PFSK-1 (cell line): Measurements from ENCODE around the gene CCR3.

Source experiments
- FOXP2 ChIP-seq: optimal IDR thresholded peaks from 2 replicates; pipeline ENCODE3; 2011; ENCODE audit warnings: borderline replicate concordance, control low read depth, inconsistent platforms; ENCODE audit not compliant: insufficient read depth; ENCODE audit errors: extremely low read length, extremely low read depth
- POLR2AphosphoS5 ChIP-seq: IDR thresholded peaks from 2 replicates; pipeline ENCODE4 v1.6.1; 2012; ENCODE audit warnings: low read depth, mild to moderate bottlenecking, control low read depth, low read length, moderate library complexity
- REST ChIP-seq, 2 experiments: IDR thresholded peaks; 2 replicates each; pipeline versions ENCODE4 v1.6.1 to v1.8.0; 2011 to 2012; ENCODE audit warnings: low read depth in 2 of 2, low read length in 2 of 2, control low read depth in 1 of 2, inconsistent platforms in 1 of 2, mild to moderate bottlenecking in 1 of 2, moderate library complexity in 1 of 2; ENCODE audit not compliant: insufficient read depth in 1 of 2
- SIN3A ChIP-seq: IDR thresholded peaks from 2 replicates; pipeline ENCODE4 v1.6.1; 2012; ENCODE audit warnings: mild to moderate bottlenecking, low read length, moderate library complexity, borderline replicate concordance; ENCODE audit not compliant: insufficient read depth
- TAF1 ChIP-seq: IDR thresholded peaks from 2 replicates; pipeline ENCODE4 v1.6.1; 2012; ENCODE audit warnings: low read length, control low read depth, borderline replicate concordance; ENCODE audit not compliant: insufficient read depth

CCR3 gene

GRCh38 chr3:46221938-46222337, 20.3 kb upstream of the CCR3 start:
- TF ChIP-seq REST (IDR thresholded peaks at IDR 0.05; ENCODE audit: insufficient read depth in 1 of 2, low read depth in 2 of 2, low read length in 2 of 2) (no peak), SIN3A (no peak), TAF1 (no peak), POLR2AphosphoS5 (no peak), FOXP2 (no peak)

GRCh38 chr3:46222435-46223161, 19.7 kb upstream of the CCR3 start:
- TF ChIP-seq FOXP2 = no peak
- no peak for TF ChIP-seq REST (IDR thresholded peaks at IDR 0.05; ENCODE audit: insufficient read depth in 1 of 2, low read depth in 2 of 2, low read length in 2 of 2)
- TF ChIP-seq SIN3A = no peak
- no peak for TF ChIP-seq POLR2AphosphoS5
- TF ChIP-seq TAF1 = no peak

- TF ChIP-seq SIN3A = no peak
- no peak for TF ChIP-seq FOXP2
- no peak for TF ChIP-seq REST (IDR thresholded peaks at IDR 0.05; ENCODE audit: insufficient read depth in 1 of 2, low read depth in 2 of 2, low read length in 2 of 2)
- TF ChIP-seq POLR2AphosphoS5 = no peak
- TF ChIP-seq TAF1 = no peak
These were observed 13.7 kb upstream of the CCR3 start for GRCh38 chr3:46228260-46229242.

- TF ChIP-seq REST (IDR thresholded peaks at IDR 0.05; ENCODE audit: insufficient read depth in 1 of 2, low read depth in 2 of 2, low read length in 2 of 2) = no peak
- TF ChIP-seq SIN3A = no peak
- no peak for TF ChIP-seq TAF1
- TF ChIP-seq POLR2AphosphoS5 = no peak
- TF ChIP-seq FOXP2 = no peak
These were observed 10.9 kb upstream of the CCR3 start for GRCh38 chr3:46231323-46231722.
